Stimulated activated effector memory CD8-positive, alpha-beta T cell treated with anti-CD3 and anti-CD28 coated beads, Interleukin-12 subunit alpha, Interleukin-12 subunit beta, amount 100 ng/mL, for 72 hours (primary cell): Measurements from ENCODE around the gene ROPN1.
A peak's percentile ranks its signal among the peaks of the same experiment; 100 is the strongest.
"Not testable (repeated sequence)": the region's sequence is repeated elsewhere in the genome, so short reads cannot be mapped to it uniquely, and the experiment has no call there.

ENCODE experiments used
- ATAC-seq: fragments of 150-1000 bp; cut with Tn5 transposase; 2 replicates; pipeline ENCODE4 v1.10.0; 2021
- DNase-seq, 2 donors: peaks; one replicate each; pipeline ENCODE4 v3.0.0; 2021 to 2022; ENCODE audit warnings: low spot score in 2 of 2
- H3K27ac Mint-ChIP-seq: one replicate; pipeline ENCODE4 v1.8.0; 2022; ENCODE audit warnings: mild to moderate bottlenecking, mixed read lengths
- H3K36me3 Mint-ChIP-seq: one replicate; pipeline ENCODE4 v1.8.0; 2022; ENCODE audit warnings: mild to moderate bottlenecking, mixed read lengths
- H3K4me1 Mint-ChIP-seq: one replicate; pipeline ENCODE4 v1.8.0; 2022; ENCODE audit warnings: mixed read lengths
- H3K4me3 Mint-ChIP-seq: one replicate; pipeline ENCODE4 v1.8.0; 2022; ENCODE audit warnings: mild to moderate bottlenecking, mixed read lengths
- H3K9me3 Mint-ChIP-seq: one replicate; pipeline ENCODE4 v1.8.0; 2022; ENCODE audit warnings: mixed read lengths

Gene ROPN1

GRCh38 chr3:124016483-124016882, 24.6 kb upstream of the ROPN1 start:
- H3K9me3 Mint-ChIP-seq, H3K4me1 Mint-ChIP-seq, H3K4me3 Mint-ChIP-seq, H3K36me3 Mint-ChIP-seq, H3K27ac Mint-ChIP-seq, DNase-seq, ATAC-seq: not testable (repeated sequence)

GRCh38 chr3:124014366-124014942, 22.5 kb upstream of the ROPN1 start:
- DNase-seq (no peak), ATAC-seq (no peak)
- Mint-ChIP-seq H3K9me3 (no peaks in the 10 kb centered on the region), H3K27ac (no peak overlapping the region), H3K4me1 (no peaks in the 10 kb centered on the region), H3K36me3 (no peaks in the 10 kb centered on the region), H3K4me3 (no peak overlapping the region)

GRCh38 chr3:124008321-124008720, 16.4 kb upstream of the ROPN1 start:
- DNase-seq, ATAC-seq: not testable (repeated sequence)

GRCh38 chr3:124007186-124007585, 15.3 kb upstream of the ROPN1 start:
- H3K27ac Mint-ChIP-seq, result no peak overlapping the region
- no peak for DNase-seq
- ATAC-seq, result no peak
- no peaks in the 10 kb centered on the region for H3K9me3 Mint-ChIP-seq
- no peaks in the 10 kb centered on the region for H3K36me3 Mint-ChIP-seq
- H3K4me3 Mint-ChIP-seq, result no peak overlapping the region
- no peaks in the 10 kb centered on the region for H3K4me1 Mint-ChIP-seq

More at GRCh38 chr3:124008321-124008720, 16.4 kb upstream of the ROPN1 start:
- not testable (repeated sequence) for H3K36me3 Mint-ChIP-seq, H3K27ac Mint-ChIP-seq, H3K4me1 Mint-ChIP-seq, H3K4me3 Mint-ChIP-seq, H3K9me3 Mint-ChIP-seq

GRCh38 chr3:124002405-124003079, 10.6 kb upstream of the ROPN1 start:
- not testable (repeated sequence) for H3K27ac Mint-ChIP-seq, H3K4me1 Mint-ChIP-seq

GRCh38 chr3:124001366-124001765, 9.4 kb upstream of the ROPN1 start:
- not testable (repeated sequence) for H3K27ac Mint-ChIP-seq, H3K4me1 Mint-ChIP-seq, H3K36me3 Mint-ChIP-seq, H3K4me3 Mint-ChIP-seq, H3K9me3 Mint-ChIP-seq, ATAC-seq, DNase-seq

More at GRCh38 chr3:124002405-124003079, 10.6 kb upstream of the ROPN1 start:
- DNase-seq, H3K9me3 Mint-ChIP-seq, H3K36me3 Mint-ChIP-seq, ATAC-seq, H3K4me3 Mint-ChIP-seq: not testable (repeated sequence)

GRCh38 chr3:123997543-123997942, 5.6 kb upstream of the ROPN1 start:
- Mint-ChIP-seq H3K4me3 (no peak overlapping the region), H3K27ac (no peak overlapping the region), H3K9me3 (no peaks in the 10 kb centered on the region), H3K4me1 (no peaks in the 10 kb centered on the region), H3K36me3 (no peaks in the 10 kb centered on the region)
- ATAC-seq (no peak), DNase-seq (no peak)

- H3K36me3 Mint-ChIP-seq, result no peaks in the 10 kb centered on the region
- no peak overlapping the region for H3K4me3 Mint-ChIP-seq
- H3K4me1 Mint-ChIP-seq, result no peaks in the 10 kb centered on the region
- H3K9me3 Mint-ChIP-seq, result no peaks in the 10 kb centered on the region
- DNase-seq, result no peak
- H3K27ac Mint-ChIP-seq, result no peak overlapping the region
- ATAC-seq, result no peak
Measured at GRCh38 chr3:123993818-123994217, 1.9 kb upstream of the ROPN1 start.

GRCh38 chr3:123986427-123986826, 5.5 kb downstream of the ROPN1 start:
- no peaks in the 10 kb centered on the region for H3K9me3 Mint-ChIP-seq
- no peaks in the 10 kb centered on the region for H3K4me1 Mint-ChIP-seq
- H3K27ac Mint-ChIP-seq, result no peak overlapping the region
- no peak overlapping the region for H3K4me3 Mint-ChIP-seq
- DNase-seq, result no peak
- ATAC-seq, result peak; percentile 41
- H3K36me3 Mint-ChIP-seq, result no peaks in the 10 kb centered on the region

- Mint-ChIP-seq H3K27ac (no peak overlapping the region), H3K36me3 (no peaks in the 10 kb centered on the region), H3K4me1 (no peaks in the 10 kb centered on the region), H3K4me3 (no peak overlapping the region), H3K9me3 (no peaks in the 10 kb centered on the region)
- ATAC-seq (no peak), DNase-seq (no peak)
Measured at GRCh38 chr3:123984957-123985356, 7.0 kb downstream of the ROPN1 start.

GRCh38 chr3:123984350-123984749, 7.6 kb downstream of the ROPN1 start:
- Mint-ChIP-seq H3K9me3 (no peaks in the 10 kb centered on the region), H3K36me3 (no peaks in the 10 kb centered on the region), H3K27ac (no peak overlapping the region), H3K4me3 (no peak overlapping the region), H3K4me1 (no peaks in the 10 kb centered on the region)
- no peak for ATAC-seq
- no peak for DNase-seq

GRCh38 chr3:123981317-123981716, 10.6 kb downstream of the ROPN1 start:
- H3K4me3 Mint-ChIP-seq, H3K36me3 Mint-ChIP-seq, H3K27ac Mint-ChIP-seq, ATAC-seq, H3K9me3 Mint-ChIP-seq, DNase-seq, H3K4me1 Mint-ChIP-seq: not testable (repeated sequence)

- ATAC-seq (no peak), DNase-seq (no peak)
- H3K4me3 Mint-ChIP-seq, result no peak overlapping the region
- no peaks in the 10 kb centered on the region for H3K4me1 Mint-ChIP-seq
- H3K27ac Mint-ChIP-seq, result no peak overlapping the region
- H3K36me3 Mint-ChIP-seq, result no peaks in the 10 kb centered on the region
- H3K9me3 Mint-ChIP-seq, result no peaks in the 10 kb centered on the region
Measured at GRCh38 chr3:123980539-123980938, 11.4 kb downstream of the ROPN1 start.

- DNase-seq (peak; percentile 8 to 51), ATAC-seq (peak; percentile 73)
- H3K36me3 Mint-ChIP-seq, H3K27ac Mint-ChIP-seq, H3K4me1 Mint-ChIP-seq, H3K9me3 Mint-ChIP-seq, H3K4me3 Mint-ChIP-seq: not testable (repeated sequence)
Measured at GRCh38 chr3:123979525-123980501, 12.1 kb downstream of the ROPN1 start.

- not testable (repeated sequence) for DNase-seq, H3K4me3 Mint-ChIP-seq, H3K4me1 Mint-ChIP-seq, ATAC-seq, H3K27ac Mint-ChIP-seq, H3K9me3 Mint-ChIP-seq, H3K36me3 Mint-ChIP-seq
Measured at GRCh38 chr3:123976904-123977303, 15.0 kb downstream of the ROPN1 start.
